Measurements from ENCODE around the gene ABHD11.

The ABHD11 gene

DNA sequence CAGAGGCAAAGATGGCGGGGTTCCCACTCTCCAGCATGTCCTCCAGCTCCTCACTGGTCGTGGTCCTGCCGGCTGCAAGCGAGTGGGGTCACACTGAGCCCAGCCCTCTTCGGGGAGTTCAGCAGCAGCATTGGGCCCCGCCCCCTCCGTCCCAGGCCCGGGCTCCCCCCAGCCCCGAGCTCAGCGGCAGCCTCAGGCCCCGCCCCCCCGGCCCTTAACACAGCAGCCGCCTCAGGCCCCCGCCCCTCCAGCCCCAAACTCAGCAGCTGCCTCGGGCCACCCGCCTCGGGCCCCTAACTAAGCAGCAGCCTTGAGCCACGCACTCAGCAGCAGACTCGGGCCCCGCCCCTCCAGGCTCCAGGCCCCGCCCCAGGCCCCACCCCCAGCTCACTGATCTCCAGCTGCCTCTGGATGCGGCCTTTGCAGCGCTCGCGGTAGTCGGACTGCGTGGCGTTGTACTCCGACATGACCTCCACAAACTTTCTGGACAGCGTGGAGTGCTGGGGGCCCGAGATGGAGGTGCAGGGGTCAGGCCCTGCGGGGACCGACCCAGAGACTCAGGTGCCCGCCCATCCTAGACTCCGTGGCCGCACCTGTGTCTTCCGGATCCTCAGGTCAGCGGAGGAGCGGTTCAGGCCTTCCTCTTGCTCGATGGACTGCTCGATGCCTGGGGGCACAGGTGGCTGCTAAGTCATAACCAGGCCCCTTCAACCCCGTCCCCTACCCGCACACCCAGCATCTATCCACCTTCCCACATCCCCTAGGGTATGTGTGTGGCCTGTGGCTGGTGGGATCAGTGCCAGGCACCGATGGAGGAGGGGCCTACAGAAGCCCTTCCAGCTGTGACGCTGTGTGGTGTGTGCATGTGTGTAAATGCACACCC is 34.6 kb downstream of the ABHD11 start:
- H3K4me3 ChIP-seq = peak overlapping the region; percentile 15 to 24
- peaks cover 0 to 49% (median 21%) of the 10 kb centered on the region in 3 donors for H3K36me3 ChIP-seq
- no peak for DNase-seq
- TF ChIP-seq, protein P1, sequence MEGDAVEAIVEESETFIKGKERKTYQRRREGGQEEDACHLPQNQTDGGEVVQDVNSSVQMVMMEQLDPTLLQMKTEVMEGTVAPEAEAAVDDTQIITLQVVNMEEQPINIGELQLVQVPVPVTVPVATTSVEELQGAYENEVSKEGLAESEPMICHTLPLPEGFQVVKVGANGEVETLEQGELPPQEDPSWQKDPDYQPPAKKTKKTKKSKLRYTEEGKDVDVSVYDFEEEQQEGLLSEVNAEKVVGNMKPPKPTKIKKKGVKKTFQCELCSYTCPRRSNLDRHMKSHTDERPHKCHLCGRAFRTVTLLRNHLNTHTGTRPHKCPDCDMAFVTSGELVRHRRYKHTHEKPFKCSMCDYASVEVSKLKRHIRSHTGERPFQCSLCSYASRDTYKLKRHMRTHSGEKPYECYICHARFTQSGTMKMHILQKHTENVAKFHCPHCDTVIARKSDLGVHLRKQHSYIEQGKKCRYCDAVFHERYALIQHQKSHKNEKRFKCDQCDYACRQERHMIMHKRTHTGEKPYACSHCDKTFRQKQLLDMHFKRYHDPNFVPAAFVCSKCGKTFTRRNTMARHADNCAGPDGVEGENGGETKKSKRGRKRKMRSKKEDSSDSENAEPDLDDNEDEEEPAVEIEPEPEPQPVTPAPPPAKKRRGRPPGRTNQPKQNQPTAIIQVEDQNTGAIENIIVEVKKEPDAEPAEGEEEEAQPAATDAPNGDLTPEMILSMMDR (IDR thresholded peaks at IDR 0.05) = no peak
- no peaks in the 10 kb centered on the region for H3K9me3 ChIP-seq
- H3K27me3 ChIP-seq = no peaks in the 10 kb centered on the region
- intact Hi-C loops (cut with DNase I; ENCODE audit: low total_unique reads) = no loop called here
- peak overlapping the region in 1 of 2 donors; percentile 19 for H3K27ac ChIP-seq
- peaks cover 0 to 36% (median 24%) of the 10 kb centered on the region in 4 donors for H3K4me1 ChIP-seq

DNA sequence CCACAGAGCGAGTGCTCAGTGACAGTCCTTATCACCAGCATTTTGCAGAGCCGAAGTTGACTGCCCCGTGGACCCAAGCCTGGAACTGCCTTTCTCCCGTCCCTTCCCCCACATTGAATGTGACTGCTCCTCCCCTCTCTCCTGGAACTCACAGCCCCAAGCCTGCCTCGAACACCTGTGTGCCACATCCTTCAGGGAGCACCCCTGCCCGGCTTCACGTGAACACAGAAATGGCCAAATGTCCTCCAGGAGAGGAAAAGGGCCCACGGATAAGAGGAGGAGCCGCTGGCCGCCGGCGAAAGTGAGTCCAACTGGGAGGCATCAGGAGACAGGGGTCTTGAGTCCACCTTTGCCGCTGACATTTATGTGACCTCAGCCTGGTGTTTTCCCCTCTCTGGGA is 35.4 kb downstream of the ABHD11 start:
- TF ChIP-seq, protein P1 (IDR thresholded peaks at IDR 0.05) = no peak
- DNase-seq = no peak
- H3K9me3 ChIP-seq = no peaks in the 10 kb centered on the region
- H3K27me3 ChIP-seq = no peaks in the 10 kb centered on the region
- intact Hi-C loops (cut with DNase I; ENCODE audit: low total_unique reads) = no loop called here
- H3K4me1 ChIP-seq = peaks cover 0 to 36% (median 24%) of the 10 kb centered on the region in 4 donors
- no peak overlapping the region for H3K4me3 ChIP-seq
- H3K27ac ChIP-seq = no peak overlapping the region
- peaks cover 0 to 51% (median 29%) of the 10 kb centered on the region in 3 donors for H3K36me3 ChIP-seq

DNA sequence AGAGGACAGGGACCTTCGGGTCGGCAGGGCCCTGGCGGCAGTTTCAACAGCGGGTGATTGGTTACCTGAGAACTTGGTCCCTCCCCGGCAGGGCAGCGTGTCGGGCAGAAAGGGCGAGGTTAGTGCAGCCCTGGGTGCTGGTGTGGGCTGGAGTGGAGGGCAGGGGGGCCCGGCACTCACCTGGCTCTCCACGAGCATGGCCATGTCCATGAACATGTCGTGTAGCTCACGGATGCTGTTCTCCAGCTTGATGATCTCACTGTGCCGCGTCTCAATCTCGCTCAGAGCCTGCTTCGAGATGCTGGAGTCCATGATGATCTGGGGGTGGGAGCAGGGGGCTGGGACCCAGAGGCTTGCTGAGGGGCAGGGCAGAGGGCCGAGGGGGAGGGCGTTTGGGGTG is 35.9 kb downstream of the ABHD11 start:
- Histone ChIP-seq H3K36me3 (peaks cover 2 to 56% (median 32%) of the 10 kb centered on the region in 3 donors), H3K27ac (no peak overlapping the region), H3K9me3 (no peaks in the 10 kb centered on the region), H3K4me1 (peaks cover 0 to 35% (median 24%) of the 10 kb centered on the region in 4 donors), H3K4me3 (no peak overlapping the region), H3K27me3 (no peaks in the 10 kb centered on the region)
- intact Hi-C loops (cut with DNase I; ENCODE audit: low total_unique reads) = no loop called here
- TF ChIP-seq, protein P1 (IDR thresholded peaks at IDR 0.05) = no peak
- DNase-seq = no peak

DNA sequence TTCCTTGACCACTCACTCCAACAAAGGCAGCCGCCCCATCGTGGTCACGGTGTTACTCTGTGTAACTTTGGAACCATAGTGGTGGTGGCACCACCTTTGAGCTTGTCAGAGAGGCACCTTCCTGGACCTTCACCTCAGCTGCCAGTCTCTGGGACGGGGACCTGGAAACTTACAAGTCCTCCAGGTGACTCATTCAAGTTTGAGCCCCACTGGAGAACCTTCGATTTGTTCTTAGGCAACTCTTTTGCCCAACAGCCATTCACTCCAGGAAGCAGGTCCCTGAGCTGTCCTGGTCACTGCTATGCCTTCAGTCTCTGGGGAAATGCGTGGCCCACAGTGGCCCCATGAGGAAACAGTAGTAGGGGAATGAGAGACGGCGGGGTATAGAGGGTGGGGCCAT is 36.4 kb downstream of the ABHD11 start:
- Histone ChIP-seq H3K27ac (no peak overlapping the region), H3K27me3 (no peaks in the 10 kb centered on the region), H3K36me3 (peaks cover 4 to 61% (median 37%) of the 10 kb centered on the region in 3 donors), H3K4me3 (no peak overlapping the region), H3K9me3 (no peaks in the 10 kb centered on the region), H3K4me1 (peaks cover 0 to 31% (median 24%) of the 10 kb centered on the region in 4 donors)
- no peak for DNase-seq
- intact Hi-C loops (cut with DNase I; ENCODE audit: low total_unique reads) = no loop called here
- TF ChIP-seq, protein P1 (IDR thresholded peaks at IDR 0.05) = no peak

DNA sequence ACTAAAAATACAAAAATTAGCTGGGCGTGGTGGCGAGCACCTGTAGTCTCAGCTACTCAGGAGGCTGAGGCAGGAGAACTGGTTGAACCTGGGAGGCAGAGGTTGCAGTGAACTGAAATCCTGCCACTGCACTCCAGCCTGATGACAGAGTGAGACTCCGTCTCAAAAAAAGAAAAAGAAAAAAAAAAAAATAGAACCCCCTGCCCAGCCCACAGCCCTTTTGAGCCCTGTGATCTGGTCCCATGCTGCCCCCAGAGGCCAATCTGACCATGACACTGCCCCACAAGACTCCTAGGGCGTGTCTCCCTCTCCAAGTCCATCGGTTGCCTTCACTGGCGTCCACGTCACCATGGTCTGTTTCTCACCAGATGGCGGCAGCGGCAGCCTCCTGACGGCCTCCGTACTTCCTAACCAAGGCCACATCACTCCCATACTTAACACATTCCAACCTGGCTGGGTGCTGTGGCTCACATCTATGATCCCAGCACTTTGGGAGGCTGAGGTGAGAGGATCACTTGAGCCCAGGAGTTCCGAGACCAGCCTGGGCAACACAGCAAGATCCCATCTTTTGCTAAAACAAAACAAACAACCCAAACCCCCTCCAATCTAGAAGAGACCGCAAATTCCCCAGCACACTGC is 37.1 kb downstream of the ABHD11 start:
- Histone ChIP-seq H3K27ac (no peak overlapping the region), H3K36me3 (peaks cover 11 to 68% (median 44%) of the 10 kb centered on the region in 3 donors), H3K27me3 (no peaks in the 10 kb centered on the region), H3K9me3 (no peaks in the 10 kb centered on the region), H3K4me3 (no peak overlapping the region), H3K4me1 (peaks cover 0 to 24% (median 23%) of the 10 kb centered on the region in 4 donors)
- no peak for DNase-seq
- intact Hi-C loops (cut with DNase I; ENCODE audit: low total_unique reads) = no loop called here
- TF ChIP-seq, protein P1 (IDR thresholded peaks at IDR 0.05) = peak; percentile 33 to 37

Data from tibial artery (tissue), 4 donors.